Glutamatergic neuron (in vitro differentiated cells): ENCODE data around the gene UMAD1. TPM values are rescaled to one million over a fixed set of nuclear protein-coding genes. Genes with fewer than 3 reads are reported as not detected.

ENCODE experiments used
- DNase-seq: peaks from one replicate; pipeline ENCODE4 v3.0.0; 2022
- H3K27ac Mint-ChIP-seq: one replicate; pipeline ENCODE4 v1.8.0; 2020; ENCODE audit warnings: mild to moderate bottlenecking, mixed read lengths, inconsistent platforms; ENCODE audit not compliant: unreplicated experiment
- H3K27me3 Mint-ChIP-seq: one replicate; pipeline ENCODE4 v1.8.0; 2020; ENCODE audit warnings: mild to moderate bottlenecking, moderate library complexity, mixed read lengths, inconsistent platforms; ENCODE audit not compliant: unreplicated experiment
- H3K36me3 Mint-ChIP-seq: one replicate; pipeline ENCODE4 v1.8.0; 2020; ENCODE audit warnings: mild to moderate bottlenecking, mixed read lengths, inconsistent platforms; ENCODE audit not compliant: unreplicated experiment
- H3K4me1 Mint-ChIP-seq: one replicate; pipeline ENCODE4 v1.8.0; 2020; ENCODE audit warnings: mild to moderate bottlenecking, low read depth, mixed read lengths, inconsistent platforms; ENCODE audit not compliant: unreplicated experiment
- H3K4me3 Mint-ChIP-seq: one replicate; pipeline ENCODE4 v1.8.0; 2020; ENCODE audit warnings: mild to moderate bottlenecking, mixed read lengths, inconsistent platforms; ENCODE audit not compliant: unreplicated experiment
- H3K9me3 Mint-ChIP-seq: one replicate; pipeline ENCODE4 v1.8.0; 2020; ENCODE audit warnings: mild to moderate bottlenecking, moderate library complexity, mixed read lengths, inconsistent platforms; ENCODE audit not compliant: unreplicated experiment
- long read RNA-seq: library from polyadenylated mRNA; unstranded; transcript quantifications from one replicate; pipeline ENCODE4 v2.0.0, GENCODE V29; 2020; ENCODE audit not compliant: unreplicated experiment
- total RNA-seq: library from RNA; stranded (reverse); fragmentation: NEBNext Ultra II Directional; extraction: Animal tissue kit (Norgen Biotek cat#: 25700); gene quantifications from one replicate; pipeline ENCODE4 v1.2.1, GENCODE V29; 2021; ENCODE audit not compliant: unreplicated experiment
- TF ChIP-seq, protein P1 (sequence below): fragments of 200-600 bp; sonication (generic); IDR thresholded peaks from one replicate; pipeline ENCODE4 v1.5.0; 2021; ENCODE audit not compliant: partially characterized antibody, unreplicated experiment

The UMAD1 gene
- 5.2 TPM for total RNA-seq
- long read RNA-seq, partial matches to known transcripts: 1 of 4 reads
- long read RNA-seq, other reads (novel, unspliced or antisense): 3 of 4 reads

DNA sequence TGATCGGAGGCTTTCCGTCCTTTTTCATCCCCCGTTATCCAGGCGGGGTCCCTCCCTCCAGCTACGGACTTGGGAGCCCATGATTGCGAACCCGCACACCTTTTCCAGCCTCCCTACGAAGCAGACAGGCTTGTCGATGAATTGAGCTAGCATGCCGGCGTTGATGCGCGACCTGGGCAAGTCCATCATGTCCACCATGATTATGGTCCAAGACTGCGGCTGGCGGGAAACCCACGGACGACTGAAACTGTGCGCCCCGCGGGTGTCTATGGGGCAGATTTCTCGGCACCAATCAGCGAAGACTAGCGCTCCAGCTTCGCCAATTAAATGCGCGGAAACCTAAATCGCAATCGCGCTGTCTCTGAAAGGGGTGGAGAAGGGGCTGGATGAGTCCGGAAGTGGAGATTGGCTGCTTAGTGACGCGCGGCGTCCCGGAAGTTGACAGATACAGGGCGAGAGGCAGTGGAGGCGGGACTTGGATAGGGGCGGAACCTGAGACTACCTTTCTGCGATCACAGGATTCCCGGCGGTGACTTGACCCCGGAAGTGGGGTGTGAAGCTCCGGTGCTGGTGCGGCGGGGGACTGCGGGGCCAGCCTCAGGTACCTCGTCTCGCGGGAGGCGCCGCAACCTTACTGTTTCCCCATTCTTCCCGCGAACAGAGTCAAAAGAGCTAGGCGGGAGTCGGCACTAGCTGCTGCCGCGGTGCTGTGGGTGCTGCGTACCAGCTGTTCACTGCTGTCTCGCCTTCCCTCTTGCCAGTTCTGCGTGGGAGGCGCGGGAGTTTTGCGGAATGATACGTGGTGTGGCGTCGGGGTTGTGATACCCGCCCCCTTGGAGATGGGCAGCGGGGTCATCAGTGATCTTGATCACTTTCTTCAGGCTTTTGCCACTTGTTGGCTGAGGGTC, at the start of gene UMAD1:
Gene UMAD1, plus strand, starts transcription at position 532 of the 908 bp plus-strand sequence. CDS start 32,620 bp downstream, outside the sequence.
- Mint-ChIP-seq H3K27ac (peak within 1 kb of the TSS; percentile 78), H3K4me1 (peaks cover 2% of the 10 kb centered on the region), H3K36me3 (no peaks in the 10 kb centered on the region), H3K9me3 (no peaks in the 10 kb centered on the region), H3K27me3 (peaks cover 4% of the 10 kb centered on the region), H3K4me3 (peak within 1 kb of the TSS; percentile 95)
- TF ChIP-seq, protein P1, sequence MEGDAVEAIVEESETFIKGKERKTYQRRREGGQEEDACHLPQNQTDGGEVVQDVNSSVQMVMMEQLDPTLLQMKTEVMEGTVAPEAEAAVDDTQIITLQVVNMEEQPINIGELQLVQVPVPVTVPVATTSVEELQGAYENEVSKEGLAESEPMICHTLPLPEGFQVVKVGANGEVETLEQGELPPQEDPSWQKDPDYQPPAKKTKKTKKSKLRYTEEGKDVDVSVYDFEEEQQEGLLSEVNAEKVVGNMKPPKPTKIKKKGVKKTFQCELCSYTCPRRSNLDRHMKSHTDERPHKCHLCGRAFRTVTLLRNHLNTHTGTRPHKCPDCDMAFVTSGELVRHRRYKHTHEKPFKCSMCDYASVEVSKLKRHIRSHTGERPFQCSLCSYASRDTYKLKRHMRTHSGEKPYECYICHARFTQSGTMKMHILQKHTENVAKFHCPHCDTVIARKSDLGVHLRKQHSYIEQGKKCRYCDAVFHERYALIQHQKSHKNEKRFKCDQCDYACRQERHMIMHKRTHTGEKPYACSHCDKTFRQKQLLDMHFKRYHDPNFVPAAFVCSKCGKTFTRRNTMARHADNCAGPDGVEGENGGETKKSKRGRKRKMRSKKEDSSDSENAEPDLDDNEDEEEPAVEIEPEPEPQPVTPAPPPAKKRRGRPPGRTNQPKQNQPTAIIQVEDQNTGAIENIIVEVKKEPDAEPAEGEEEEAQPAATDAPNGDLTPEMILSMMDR: no peak
- DNase-seq: peak; percentile 94

DNA sequence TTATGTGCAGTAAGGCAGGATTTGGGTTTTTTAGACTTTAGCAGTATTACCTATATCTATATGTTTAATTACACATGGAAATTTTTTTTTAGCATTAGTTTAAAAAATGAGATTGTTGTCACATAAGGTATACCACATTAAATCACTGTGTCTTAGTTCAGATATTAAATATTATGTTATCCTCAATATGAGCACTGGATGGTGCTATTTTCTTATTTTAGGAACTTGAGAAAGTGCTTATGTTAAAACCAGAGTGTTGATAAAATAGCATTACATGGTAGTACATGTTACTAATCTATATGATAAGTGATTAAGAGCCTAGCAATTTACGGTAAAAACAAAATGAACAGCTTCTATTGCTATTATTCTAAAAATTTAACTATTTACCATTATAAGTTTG, 45.1 kb upstream of the UMAD1 start:
- DNase-seq: no peak
- Mint-ChIP-seq H3K4me1 (no peaks in the 10 kb centered on the region), H3K36me3 (peaks cover 13% of the 10 kb centered on the region), H3K4me3 (no peak overlapping the region), H3K27me3 (no peaks in the 10 kb centered on the region), H3K27ac (no peak overlapping the region), H3K9me3 (peaks cover under 1% of the 10 kb centered on the region)
- TF ChIP-seq, protein P1: no peak

DNA sequence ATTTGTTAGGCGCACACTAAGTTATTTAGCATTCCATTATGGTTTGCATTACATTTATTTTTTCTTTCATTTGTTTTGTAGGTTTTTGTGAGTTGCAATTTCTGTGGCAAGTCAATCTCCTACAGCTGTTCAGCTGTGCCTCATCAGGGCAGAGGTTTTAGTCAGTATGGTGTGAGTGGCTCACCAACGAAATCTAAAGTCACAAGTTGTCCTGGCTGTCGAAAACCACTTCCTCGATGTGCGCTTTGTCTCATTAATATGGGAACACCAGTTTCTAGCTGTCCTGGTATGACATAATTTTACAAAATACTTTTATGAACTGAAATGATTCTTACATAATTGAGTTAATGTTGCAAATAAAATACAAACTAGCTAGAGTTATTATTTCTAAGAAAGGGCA, 44.4 kb upstream of the UMAD1 start:
- H3K4me1 Mint-ChIP-seq: no peaks in the 10 kb centered on the region
- no peak overlapping the region for H3K27ac Mint-ChIP-seq
- peaks cover 21% of the 10 kb centered on the region for H3K36me3 Mint-ChIP-seq
- H3K27me3 Mint-ChIP-seq: no peaks in the 10 kb centered on the region
- no peak overlapping the region for H3K4me3 Mint-ChIP-seq
- H3K9me3 Mint-ChIP-seq: peaks cover 1% of the 10 kb centered on the region
- no peak for DNase-seq
- TF ChIP-seq, protein P1: no peak

DNA sequence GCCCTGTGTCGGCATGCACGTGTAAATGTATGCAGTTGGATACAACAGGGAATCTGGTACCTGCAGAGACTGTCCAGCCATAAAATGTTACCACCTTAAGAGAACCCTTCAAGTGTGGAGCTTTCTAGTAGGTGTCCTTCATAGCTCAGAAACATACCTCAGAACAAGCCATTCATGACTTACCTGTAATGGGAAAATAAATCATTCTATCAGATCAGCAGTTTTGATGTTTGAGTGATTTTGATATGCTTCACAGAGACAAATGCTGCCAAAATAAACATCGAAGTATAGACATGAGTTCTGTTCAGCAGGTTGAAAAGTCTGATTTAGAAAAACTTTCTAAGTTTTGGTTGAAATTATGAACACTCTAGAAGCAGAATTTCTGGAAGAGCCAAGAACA, 33.5 kb upstream of the UMAD1 start:
- no peak overlapping the region for H3K27ac Mint-ChIP-seq
- H3K4me3 Mint-ChIP-seq: no peak overlapping the region
- H3K9me3 Mint-ChIP-seq: no peaks in the 10 kb centered on the region
- no peak for DNase-seq
- H3K27me3 Mint-ChIP-seq: no peaks in the 10 kb centered on the region
- TF ChIP-seq, protein P1: no peak
- H3K36me3 Mint-ChIP-seq: no peaks in the 10 kb centered on the region
- H3K4me1 Mint-ChIP-seq: no peaks in the 10 kb centered on the region

DNA sequence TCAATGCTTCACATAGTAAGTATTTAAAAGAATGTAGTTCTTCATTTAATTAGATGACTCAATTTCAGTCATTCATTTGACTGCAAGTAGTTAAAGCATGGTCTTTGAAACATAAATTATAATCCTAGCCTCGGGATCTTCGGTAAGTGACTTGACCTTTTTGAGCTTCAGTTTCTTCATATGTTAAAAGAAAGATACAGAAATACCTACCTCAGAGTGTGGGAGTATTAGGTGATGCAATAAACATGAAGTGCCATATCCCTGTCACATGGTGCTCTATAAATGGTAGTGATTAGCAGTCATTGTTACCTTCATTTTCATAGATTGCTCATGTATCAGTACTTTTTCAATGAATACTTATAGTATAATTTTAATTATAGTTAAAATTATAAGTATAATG, 31.2 kb upstream of the UMAD1 start:
- DNase-seq: no peak
- Mint-ChIP-seq H3K9me3 (no peaks in the 10 kb centered on the region), H3K4me3 (no peak overlapping the region), H3K4me1 (peaks cover 2% of the 10 kb centered on the region), H3K27ac (no peak overlapping the region), H3K27me3 (no peaks in the 10 kb centered on the region), H3K36me3 (no peaks in the 10 kb centered on the region)
- TF ChIP-seq, protein P1: no peak
